Adrenal gland (tissue), 12 donors: ENCODE measurements around the gene CEMIP2. TPM values are rescaled to one million over a fixed set of nuclear protein-coding genes. Genes with fewer than 3 reads are reported as not detected.
A peak's percentile ranks its signal among the peaks of the same experiment; 100 is the strongest.
"Not testable (repeated sequence)": the region's sequence is repeated elsewhere in the genome, so short reads cannot be mapped to it uniquely, and the experiment has no call there.

Source experiments
- DNase-seq, 7 donors: peaks; one replicate each; pipeline ENCODE4 v3.0.0-alpha.2; 2019 to 2020
- H3K27ac ChIP-seq, 5 donors: fragments of 200-600 bp; sonication (generic) in 4 of 5; 1 replicate in 3 of 5; 2 replicates in 2 of 5; pipeline versions ENCODE4 v1.5.1 to v1.8.0; 2016 to 2020; ENCODE audit warnings: mild to moderate bottlenecking in 1 of 5
- H3K27me3 ChIP-seq: fragments of 200-600 bp; 2 replicates; pipeline ENCODE4 v1.8.0; 2021
- H3K36me3 ChIP-seq, 2 donors: fragments of 200-600 bp; replicated peaks in 1 of 2; 1 replicate in 1 of 2; 2 replicates in 1 of 2; pipeline versions ENCODE4 v1.5.1 to v1.8.0; 2018 to 2022
- H3K4me1 ChIP-seq, 2 donors: fragments of 200-600 bp; replicated peaks in 1 of 2; 1 replicate in 1 of 2; 2 replicates in 1 of 2; pipeline versions ENCODE4 v1.5.1 to v1.8.0; 2018 to 2021
- H3K4me3 ChIP-seq, 4 donors: fragments of 200-600 bp; sonication (generic) in 3 of 4; one replicate each; pipeline ENCODE4 v1.5.1; 2016 to 2018
- H3K9me3 ChIP-seq, 3 donors: fragments of 200-600 bp; sonication (generic) in 1 of 3; replicated peaks in 1 of 3; 1 replicate in 2 of 3; 2 replicates in 1 of 3; pipeline versions ENCODE4 v1.5.1 to v1.8.0; 2016 to 2021
- CTCF ChIP-seq, 6 experiments: fragments of 450-650 bp in 4 of 6; fragments of 200-600 bp in 2 of 6; sonication (generic) in 1 of 6; IDR thresholded peaks; 1 replicate in 5 of 6; 2 replicates in 1 of 6; pipeline versions ENCODE4 v1.5.1 to v1.8.0; 2016 to 2021; ENCODE audit warnings: antibody characterized with exemption in 6 of 6, mild to moderate bottlenecking in 2 of 6, moderate library complexity in 1 of 6
- POLR2A ChIP-seq, 2 donors: fragments of 450-650 bp; IDR thresholded peaks; one replicate each; pipeline ENCODE4 v1.6.1; 2017; ENCODE audit warnings: antibody characterized with exemption in 2 of 2, mild to moderate bottlenecking in 2 of 2, moderate library complexity in 1 of 2
- WGBS, 4 donors: extraction: QIAGEN DNeasy Blood & Tissue Kit in 2 of 4; methylation state at CpG; one replicate each; pipeline versions ENCODE4 v1.1.5 to v1.1.7; 2013 to 2017; 5-methylcytosine and 5-hydroxymethylcytosine counted together
- intact Hi-C, 2 donors: fragments of 100-400 bp; cut with DNase I; formaldehyde crosslinking; loops; one replicate each; pipeline versions ENCODE4 v1.14.1 to v1.15.0; 2022 to 2023
- polyA plus RNA-seq, 3 donors: library from polyadenylated mRNA; stranded (reverse); fragments of 200-250 nt in 2 of 3; fragments of 350-450 nt in 1 of 3; fragmentation: Illumina TruSeq in 1 of 3; extraction: RNeasy Lipid Tissue Mini Kit (QIAGEN cat#74804) in 1 of 3; gene quantifications; one replicate each; pipeline ENCODE4 v1.2.3, GENCODE V29; 2013 to 2014
- total RNA-seq, 9 donors: library from RNA; depleted of rRNA in 4 of 9; stranded (reverse); fragments of >200 nt in 4 of 9; fragments of 120-200 nt in 1 of 9; fragmentation: NEBNext Ultra II Directional in 1 of 9; extraction: Animal tissue kit (Norgen Biotek cat#: 25700) in 1 of 9; gene quantifications; one replicate each; pipeline versions ENCODE4 v1.1.0 to v1.2.4, GENCODE V29; 2013 to 2023
- donor health status: healthy with polysubstance abuse.
- donor health status: Bipolar disorder and iron deficiency.
- donor health status: DM: yes; HTN: yes; CAD: no.
- donor health status: DM: no; HTN: no; CAD: no.
- donor health status: DM: no; HTN: no; CAD: no.
- donor health status: DM: yes; HTN: yes; CAD: no.

The CEMIP2 gene
- total and polyA plus RNA-seq, 12 donors: 6.8 to 84.6 (median 24.0) TPM

- intact Hi-C loops: no loop called here
- no peak for TF ChIP-seq POLR2A (IDR thresholded peaks at IDR 0.05)
- no peak for TF ChIP-seq CTCF (IDR thresholded peaks at IDR 0.05)
- H3K27me3 ChIP-seq: no peaks in the 10 kb centered on the region
- H3K27ac ChIP-seq: no peak overlapping the region
- H3K9me3 ChIP-seq: no peaks in the 10 kb centered on the region
- H3K4me3 ChIP-seq: no peak overlapping the region
- H3K36me3 ChIP-seq: peaks cover 0 to 13% of the 10 kb centered on the region in 2 donors
- no peak for DNase-seq
- WGBS, 4 donors: 96 to 99% (median 97%) methylated on average over 4 of the region's 4 CpGs
- H3K4me1 ChIP-seq: no peaks in the 10 kb centered on the region
Observed at GRCh38 chr9:71694332-71694731, 74.0 kb downstream of the CEMIP2 start.

- no peak for DNase-seq
- intact Hi-C loops: no loop called here
- TF ChIP-seq CTCF (IDR thresholded peaks at IDR 0.05) (no peak), POLR2A (IDR thresholded peaks at IDR 0.05) (no peak)
- Histone ChIP-seq H3K27me3 (no peaks in the 10 kb centered on the region), H3K4me3 (no peak overlapping the region), H3K9me3 (no peaks in the 10 kb centered on the region), H3K36me3 (peaks cover 0 to 17% of the 10 kb centered on the region in 2 donors), H3K27ac (no peak overlapping the region), H3K4me1 (no peaks in the 10 kb centered on the region)
- WGBS, 4 donors: 88 to 94% (median 91%) methylated on average over 3 of the region's 3 CpGs
Observed at GRCh38 chr9:71693607-71694006, 74.7 kb downstream of the CEMIP2 start.

- no peak for TF ChIP-seq CTCF (IDR thresholded peaks at IDR 0.05)
- TF ChIP-seq POLR2A (IDR thresholded peaks at IDR 0.05): no peak
- H3K36me3 ChIP-seq: peaks cover 0 to 19% of the 10 kb centered on the region in 2 donors
- H3K27me3 ChIP-seq: no peaks in the 10 kb centered on the region
- H3K9me3 ChIP-seq: no peaks in the 10 kb centered on the region
- H3K27ac ChIP-seq: no peak overlapping the region
- H3K4me3 ChIP-seq: no peak overlapping the region
- 33 to 63% (median 40%) methylated on average over 1 of the region's 1 CpG for WGBS, 4 donors
- intact Hi-C loops: no loop called here
- H3K4me1 ChIP-seq: no peaks in the 10 kb centered on the region
- DNase-seq: peak in 3 of 7 donors; percentile 28 to 43 (median 43)
Observed at GRCh38 chr9:71692337-71692736, 76.0 kb downstream of the CEMIP2 start.

GRCh38 chr9:71691576-71691975 lies 76.7 kb downstream of the CEMIP2 start:
- peak overlapping the region in 1 of 5 donors; percentile 14 for H3K27ac ChIP-seq
- H3K27me3 ChIP-seq, intact Hi-C loops, H3K9me3 ChIP-seq, H3K4me1 ChIP-seq, DNase-seq, H3K4me3 ChIP-seq: not testable (repeated sequence)
- peaks cover 0 to 18% of the 10 kb centered on the region in 2 donors for H3K36me3 ChIP-seq

- WGBS, 4 donors: 81 to 95% (median 89%) methylated on average over 6 of the region's 6 CpGs
- Histone ChIP-seq H3K36me3 (peaks cover 0 to 11% of the 10 kb centered on the region in 2 donors), H3K27me3 (no peaks in the 10 kb centered on the region), H3K4me3 (no peak overlapping the region), H3K27ac (peak overlapping the region in 2 of 5 donors; percentile 11 to 71), H3K9me3 (no peaks in the 10 kb centered on the region), H3K4me1 (no peaks in the 10 kb centered on the region)
- no peak for TF ChIP-seq CTCF (IDR thresholded peaks at IDR 0.05)
- no peak for TF ChIP-seq POLR2A (IDR thresholded peaks at IDR 0.05)
- no peak for DNase-seq
- intact Hi-C loops: no loop called here
Observed at GRCh38 chr9:71690689-71691435, 77.5 kb downstream of the CEMIP2 start.
